Measurements from ENCODE around the gene AP2A2.

AP2A2 gene

GRCh38 chr11:899724-900123, 25.9 kb upstream of the AP2A2 start:
- H3K36me3 ChIP-seq: peaks cover 61% of the 10 kb centered on the region
- DNase-seq: no peak
- no peak overlapping the region for H3K27ac ChIP-seq
- H3K27me3 ChIP-seq (ENCODE audit: insufficient read depth, low read depth, severe bottlenecking): no peaks in the 10 kb centered on the region
- no peaks in the 10 kb centered on the region for H3K9me3 ChIP-seq (ENCODE audit: severe bottlenecking)
- TF ChIP-seq CTCF (IDR thresholded peaks at IDR 0.05; ENCODE audit: low read depth, low read length): no peak
- no peak overlapping the region for H3K4me3 ChIP-seq (ENCODE audit: low read depth, low read length)

DNA sequence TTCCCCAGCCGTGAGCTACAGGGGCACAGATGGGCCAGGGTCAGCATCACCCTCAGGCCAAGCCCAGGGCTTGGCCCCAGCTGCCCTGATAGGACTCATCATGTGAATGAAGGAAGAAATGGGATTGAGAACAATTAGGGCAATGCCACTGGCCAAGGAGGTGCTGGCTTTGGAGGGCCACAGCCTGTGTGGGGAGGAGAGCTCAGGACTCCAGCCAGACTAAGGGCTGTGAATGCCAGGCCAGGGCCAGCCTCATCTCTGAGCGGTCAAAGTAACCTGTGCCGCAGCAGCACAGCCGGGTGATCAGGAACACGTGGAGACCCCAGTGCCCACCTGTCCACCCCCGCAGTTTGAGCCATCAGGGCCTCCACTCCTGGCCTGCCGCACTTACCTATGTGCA, 25.1 kb upstream of the AP2A2 start:
- Histone ChIP-seq H3K27ac (no peak overlapping the region), H3K36me3 (peaks cover 63% of the 10 kb centered on the region), H3K4me3 (ENCODE audit: low read depth, low read length) (no peak overlapping the region), H3K27me3 (ENCODE audit: insufficient read depth, low read depth, severe bottlenecking) (no peaks in the 10 kb centered on the region), H3K9me3 (ENCODE audit: severe bottlenecking) (no peaks in the 10 kb centered on the region)
- DNase-seq: no peak
- no peak for TF ChIP-seq CTCF (IDR thresholded peaks at IDR 0.05; ENCODE audit: low read depth, low read length)

DNA sequence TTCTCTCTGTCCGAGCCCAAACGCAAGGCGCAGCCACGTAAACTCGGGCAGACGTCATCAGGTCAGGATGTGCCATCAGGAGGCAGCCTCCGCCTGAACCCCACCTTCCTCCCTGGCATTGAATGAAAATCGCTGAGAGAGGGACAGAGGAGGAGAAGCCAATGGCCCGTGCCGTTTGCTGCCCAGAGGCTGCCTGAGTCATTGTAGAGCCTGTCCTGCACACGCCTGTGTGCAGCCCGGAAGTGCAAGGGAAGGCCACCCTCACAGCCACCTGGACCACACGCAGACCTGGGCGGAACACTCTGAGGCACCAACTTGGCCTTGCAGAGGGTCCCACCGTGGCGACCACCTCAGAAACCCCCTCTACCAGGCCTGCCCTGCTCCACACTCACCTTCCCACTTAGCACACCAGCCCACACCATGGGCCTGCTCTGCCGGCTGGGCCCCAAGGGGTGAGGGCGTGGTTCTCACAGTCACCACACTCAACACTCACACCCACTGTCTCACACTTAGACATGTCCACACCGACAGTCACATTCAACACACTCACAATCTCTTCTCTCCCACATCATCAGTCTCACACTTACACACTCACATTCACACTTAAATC, 24.1 kb upstream of the AP2A2 start:
- Histone ChIP-seq H3K36me3 (peaks cover 65% of the 10 kb centered on the region), H3K27me3 (ENCODE audit: insufficient read depth, low read depth, severe bottlenecking) (no peaks in the 10 kb centered on the region)

DNA sequence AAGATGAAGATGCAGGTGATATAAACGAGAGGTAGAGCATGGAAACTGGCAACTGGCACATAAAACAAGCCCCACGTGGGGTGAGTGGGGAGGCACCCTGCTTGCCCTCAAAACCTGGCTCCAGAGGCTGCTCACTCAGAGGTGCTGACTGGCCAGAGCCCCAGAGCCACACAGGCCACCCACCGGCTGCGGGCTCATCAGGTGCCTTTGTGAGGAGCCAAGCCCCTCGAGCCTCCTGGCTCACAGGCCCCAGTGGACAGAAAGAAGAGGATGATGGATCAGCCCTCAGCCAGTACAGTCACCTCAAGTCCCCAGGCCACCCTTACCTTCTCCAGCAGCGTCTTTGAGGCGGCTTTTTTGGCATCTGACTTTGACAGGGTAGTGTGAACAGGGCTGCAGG, 21.3 kb upstream of the AP2A2 start:
- no peaks in the 10 kb centered on the region for H3K27me3 ChIP-seq (ENCODE audit: insufficient read depth, low read depth, severe bottlenecking)
- no peak overlapping the region for H3K27ac ChIP-seq
- no peak overlapping the region for H3K4me3 ChIP-seq (ENCODE audit: low read depth, low read length)
- TF ChIP-seq CTCF (IDR thresholded peaks at IDR 0.05; ENCODE audit: low read depth, low read length): no peak
- H3K36me3 ChIP-seq: peaks cover 64% of the 10 kb centered on the region
- H3K9me3 ChIP-seq (ENCODE audit: severe bottlenecking): no peaks in the 10 kb centered on the region
- no peak for DNase-seq

More for the DNA sequence above, 24.1 kb upstream of the AP2A2 start:
- no peak overlapping the region for H3K27ac ChIP-seq
- no peak for TF ChIP-seq CTCF (IDR thresholded peaks at IDR 0.05; ENCODE audit: low read depth, low read length)
- no peak overlapping the region for H3K4me3 ChIP-seq (ENCODE audit: low read depth, low read length)
- no peak for DNase-seq
- no peaks in the 10 kb centered on the region for H3K9me3 ChIP-seq (ENCODE audit: severe bottlenecking)

GRCh38 chr11:905952-906351, 19.7 kb upstream of the AP2A2 start:
- TF ChIP-seq CTCF (IDR thresholded peaks at IDR 0.05; ENCODE audit: low read depth, low read length): no peak
- H3K4me3 ChIP-seq (ENCODE audit: low read depth, low read length): no peak overlapping the region
- no peaks in the 10 kb centered on the region for H3K27me3 ChIP-seq (ENCODE audit: insufficient read depth, low read depth, severe bottlenecking)
- H3K9me3 ChIP-seq (ENCODE audit: severe bottlenecking): no peaks in the 10 kb centered on the region
- H3K36me3 ChIP-seq: peaks cover 50% of the 10 kb centered on the region
- DNase-seq: no peak
- H3K27ac ChIP-seq: no peak overlapping the region

GRCh38 chr11:907668-908067, 18.0 kb upstream of the AP2A2 start:
- TF ChIP-seq CTCF (IDR thresholded peaks at IDR 0.05; ENCODE audit: low read depth, low read length): no peak
- H3K4me3 ChIP-seq (ENCODE audit: low read depth, low read length): no peak overlapping the region
- H3K27ac ChIP-seq: no peak overlapping the region
- H3K27me3 ChIP-seq (ENCODE audit: insufficient read depth, low read depth, severe bottlenecking): no peaks in the 10 kb centered on the region
- H3K9me3 ChIP-seq (ENCODE audit: severe bottlenecking): no peaks in the 10 kb centered on the region
- no peak for DNase-seq
- H3K36me3 ChIP-seq: peaks cover 33% of the 10 kb centered on the region

Data from WERI-Rb-1 (cell line).